Activated B cell treated with CpG ODN at 0.5 μM for 24 hours (primary cell): ENCODE results near the gene TBXAS1. TPM values are rescaled to one million over a fixed set of nuclear protein-coding genes. Genes with fewer than 3 reads are reported as not detected.

ENCODE experiments used
- ATAC-seq: fragments of 200-7000 bp; cut with Tn5 transposase; one replicate; pipeline ENCODE4 v1.10.0; 2021; ENCODE audit warnings: low read depth, mild to moderate bottlenecking, moderate library complexity
- CTCF ChIA-PET: fragments of 350-600 bp; sonication (Branson Sonifier 250); formaldehyde crosslinking; loops from one replicate; lab custom pipeline; 2021; ENCODE audit warnings: antibody characterized with exemption; lab: Charles Lee
- POLR2A ChIA-PET: fragments of 350-600 bp; sonication (Branson Sonifier 250); formaldehyde crosslinking; loops from one replicate; lab custom pipeline; 2021; ENCODE audit warnings: antibody characterized with exemption; lab: Charles Lee
- DNase-seq: peaks from one replicate; pipeline ENCODE4 v3.0.0; 2022
- H3K27ac Mint-ChIP-seq: one replicate; pipeline ENCODE4 v1.8.0; 2020; ENCODE audit warnings: mixed read lengths
- H3K27me3 Mint-ChIP-seq: one replicate; pipeline ENCODE4 v1.8.0; 2021; ENCODE audit warnings: mixed read lengths
- H3K36me3 Mint-ChIP-seq: one replicate; pipeline ENCODE4 v1.8.0; 2021; ENCODE audit warnings: low read depth, mixed read lengths
- H3K4me1 Mint-ChIP-seq: one replicate; pipeline ENCODE4 v1.8.0; 2021; ENCODE audit warnings: mixed read lengths
- H3K4me3 Mint-ChIP-seq: one replicate; pipeline ENCODE4 v1.8.0; 2020; ENCODE audit warnings: mild to moderate bottlenecking, mixed read lengths
- H3K9me3 Mint-ChIP-seq: one replicate; pipeline ENCODE4 v1.8.0; 2020; ENCODE audit warnings: mixed read lengths
- CTCF ChIP-seq: fragments of 200-600 bp; IDR thresholded peaks from one replicate; pipeline ENCODE4 v1.8.0; 2022; ENCODE audit warnings: antibody characterized with exemption, mild to moderate bottlenecking
- intact Hi-C: fragments of 100-400 bp; cut with micrococcal nuclease; formaldehyde crosslinking; loops from one replicate; pipeline ENCODE4 v1.15.1; 2024
- total RNA-seq: library from RNA; stranded (reverse); gene quantifications from 2 replicates; pipeline ENCODE4 v1.2.3, GENCODE V29; 2022

Gene TBXAS1
- total RNA-seq, 1 donor from 2014 or later: 3.8 TPM

- POLR2A ChIA-PET: no interaction called here
- intact Hi-C loops: no loop called here
- Mint-ChIP-seq H3K9me3 (peaks cover 10% of the 10 kb centered on the region), H3K4me3 (no peak overlapping the region), H3K36me3 (peaks cover 3% of the 10 kb centered on the region), H3K27me3 (peaks cover 3% of the 10 kb centered on the region), H3K4me1 (peaks cover 10% of the 10 kb centered on the region), H3K27ac (no peak overlapping the region)
- DNase-seq: no peak
- CTCF ChIA-PET: no interaction called here
- no peak for TF ChIP-seq CTCF
- ATAC-seq: no peak
These were observed 115.2 kb downstream of the TBXAS1 start for GRCh38 chr7:139944248-139944647.

GRCh38 chr7:139946533-139946932, 117.5 kb downstream of the TBXAS1 start:
- no peak for TF ChIP-seq CTCF
- no peak for DNase-seq
- peaks cover 3% of the 10 kb centered on the region for H3K36me3 Mint-ChIP-seq
- no peak overlapping the region for H3K4me3 Mint-ChIP-seq
- H3K9me3 Mint-ChIP-seq: peaks cover 10% of the 10 kb centered on the region
- ChIA-PET CTCF (no interaction called here), POLR2A (no interaction called here)
- no peak overlapping the region for H3K27ac Mint-ChIP-seq
- ATAC-seq: no peak
- intact Hi-C loops: no loop called here
- H3K27me3 Mint-ChIP-seq: peaks cover 5% of the 10 kb centered on the region
- H3K4me1 Mint-ChIP-seq: peaks cover 7% of the 10 kb centered on the region

- TF ChIP-seq CTCF: no peak
- H3K36me3 Mint-ChIP-seq: peaks cover 3% of the 10 kb centered on the region
- intact Hi-C loops: no loop called here
- POLR2A ChIA-PET: no interaction called here
- DNase-seq (no peak), ATAC-seq (no peak)
- peaks cover 4% of the 10 kb centered on the region for H3K4me1 Mint-ChIP-seq
- H3K27ac Mint-ChIP-seq: no peak overlapping the region
- H3K4me3 Mint-ChIP-seq: no peak overlapping the region
- H3K9me3 Mint-ChIP-seq: peaks cover 10% of the 10 kb centered on the region
- CTCF ChIA-PET: no interaction called here
- H3K27me3 Mint-ChIP-seq: peaks cover 5% of the 10 kb centered on the region
These were observed 118.0 kb downstream of the TBXAS1 start for GRCh38 chr7:139947021-139947420.

- intact Hi-C loops: no loop called here
- ChIA-PET CTCF (no interaction called here), POLR2A (no interaction called here)
- TF ChIP-seq CTCF: no peak
- ATAC-seq (no peak), DNase-seq (no peak)
- H3K27me3 Mint-ChIP-seq: peaks cover 5% of the 10 kb centered on the region
- peaks cover 3% of the 10 kb centered on the region for H3K36me3 Mint-ChIP-seq
- H3K4me3 Mint-ChIP-seq: no peak overlapping the region
- no peaks in the 10 kb centered on the region for H3K4me1 Mint-ChIP-seq
- H3K27ac Mint-ChIP-seq: no peak overlapping the region
- H3K9me3 Mint-ChIP-seq: peaks cover 10% of the 10 kb centered on the region
These were observed 119.1 kb downstream of the TBXAS1 start for GRCh38 chr7:139948167-139948566.

GRCh38 chr7:139948587-139949335, 119.7 kb downstream of the TBXAS1 start:
- no peak for ATAC-seq
- Mint-ChIP-seq H3K27me3 (peaks cover 5% of the 10 kb centered on the region), H3K27ac (no peak overlapping the region), H3K4me1 (no peaks in the 10 kb centered on the region), H3K36me3 (peaks cover 3% of the 10 kb centered on the region), H3K4me3 (no peak overlapping the region), H3K9me3 (peaks cover 10% of the 10 kb centered on the region)
- ChIA-PET CTCF (no interaction called here), POLR2A (no interaction called here)
- no peak for TF ChIP-seq CTCF
- intact Hi-C loops: no loop called here
- no peak for DNase-seq
